ENCODE data around the gene RBFOX2. TPM values are rescaled to one million over a fixed set of nuclear protein-coding genes. Genes with fewer than 3 reads are reported as not detected.

The RBFOX2 gene
- total and polyA plus RNA-seq, 3 donors from 2014 or later: 53.4 to 85.2 (median 63.9) TPM

- Histone ChIP-seq H3K27ac (no peak overlapping the region), H3K36me3 (ENCODE audit: low read depth, missing control alignments) (no peaks in the 10 kb centered on the region), H3K4me1 (peaks cover 9% of the 10 kb centered on the region), H3K9me3 (no peaks in the 10 kb centered on the region), H3K4me3 (no peak overlapping the region), H3K27me3 (no peaks in the 10 kb centered on the region)
- WGBS, 2 donors: 93 to 98% methylated on average over 2 of the region's 2 CpGs
- intact Hi-C loops (cut with DNase I; ENCODE audit: low total_unique reads): no loop called here
- no peak for DNase-seq
- TF ChIP-seq POLR2A (IDR thresholded peaks at IDR 0.05) (no peak), CTCF (IDR thresholded peaks at IDR 0.05) (no peak)
Observed at GRCh38 chr22:35729309-35729698, 299.3 kb downstream of the RBFOX2 start.

DNA sequence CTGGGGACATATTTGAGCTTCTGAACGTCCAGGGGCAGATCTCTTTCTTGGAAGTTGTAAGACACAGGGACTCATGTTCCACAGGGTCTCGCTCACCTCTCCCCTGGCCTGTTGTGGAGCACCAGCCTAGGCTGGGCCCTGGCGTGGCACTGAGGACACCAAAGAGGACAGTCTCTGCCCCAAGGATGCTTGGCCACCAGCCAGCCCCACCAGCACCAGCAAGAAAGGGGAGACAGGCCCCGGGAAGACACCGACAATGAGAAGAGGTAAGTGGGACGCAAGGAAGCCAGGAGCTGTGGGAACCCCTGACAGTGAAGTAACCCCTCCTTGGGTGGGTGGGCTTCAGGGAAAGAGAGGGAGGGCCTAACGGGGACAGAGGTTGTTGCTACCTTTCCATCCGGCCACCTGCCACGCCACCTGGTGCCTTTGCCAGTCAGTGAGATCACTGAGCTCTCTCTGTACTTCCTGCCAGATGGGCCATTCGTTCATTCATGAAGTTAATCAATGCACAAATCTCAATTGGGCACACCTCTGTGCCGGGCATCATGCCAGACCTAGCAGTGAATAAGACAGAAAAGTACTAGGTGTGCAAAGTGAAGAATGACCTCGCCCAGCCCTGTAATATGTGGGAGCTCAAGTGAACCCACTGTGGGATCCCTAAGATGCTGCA, 299.9 kb downstream of the RBFOX2 start:
- Histone ChIP-seq H3K36me3 (ENCODE audit: low read depth, missing control alignments) (no peaks in the 10 kb centered on the region), H3K4me1 (peaks cover 5% of the 10 kb centered on the region), H3K27me3 (no peaks in the 10 kb centered on the region), H3K4me3 (peak overlapping the region in 1 of 2 donors; percentile 21), H3K9me3 (no peaks in the 10 kb centered on the region), H3K27ac (no peak overlapping the region)
- DNase-seq: no peak
- no peak for TF ChIP-seq CTCF (IDR thresholded peaks at IDR 0.05)
- 76 to 82% methylated on average over 11 to 12 of the region's 12 CpGs for WGBS, 2 donors
- intact Hi-C loops (cut with DNase I; ENCODE audit: low total_unique reads): no loop called here

DNA sequence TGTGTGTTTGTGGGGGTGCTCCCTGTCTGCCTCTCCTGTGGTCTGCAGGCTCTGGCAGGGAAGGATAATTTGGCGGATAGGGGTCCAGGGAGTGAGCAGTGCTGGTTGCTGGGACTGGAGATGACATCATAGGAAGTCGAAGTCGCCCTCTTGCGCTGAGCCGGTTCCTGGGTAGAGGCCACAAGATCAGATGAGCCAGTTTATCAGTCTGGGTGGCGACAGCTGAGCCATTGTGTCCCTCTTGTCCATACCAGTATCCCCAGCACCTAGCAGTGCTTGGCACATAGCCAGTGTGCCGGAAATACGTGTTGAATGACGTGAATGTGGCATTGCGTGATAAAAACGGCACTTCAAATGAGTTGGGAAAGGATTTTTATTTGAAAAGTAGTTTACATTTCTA, 301.2 kb downstream of the RBFOX2 start:
- 49 to 71% methylated on average over 11 of the region's 11 CpGs for WGBS, 2 donors
- Histone ChIP-seq H3K36me3 (ENCODE audit: low read depth, missing control alignments) (no peaks in the 10 kb centered on the region), H3K27me3 (no peaks in the 10 kb centered on the region), H3K27ac (no peak overlapping the region), H3K9me3 (no peaks in the 10 kb centered on the region), H3K4me1 (no peaks in the 10 kb centered on the region), H3K4me3 (peak overlapping the region; percentile 21 to 25)
- intact Hi-C loops (cut with DNase I; ENCODE audit: low total_unique reads): no loop called here
- TF ChIP-seq POLR2A (IDR thresholded peaks at IDR 0.05) (no peak), CTCF (IDR thresholded peaks at IDR 0.05) (no peak)
- DNase-seq: peak; percentile 24

GRCh38 chr22:35726933-35727332, 301.7 kb downstream of the RBFOX2 start:
- H3K4me3 ChIP-seq: no peak overlapping the region
- intact Hi-C loops (cut with DNase I; ENCODE audit: low total_unique reads): no loop called here
- no peaks in the 10 kb centered on the region for H3K9me3 ChIP-seq
- WGBS, 2 donors: 63 to 80% methylated on average over 13 to 15 of the region's 15 CpGs
- H3K27me3 ChIP-seq: no peaks in the 10 kb centered on the region
- no peak overlapping the region for H3K27ac ChIP-seq
- TF ChIP-seq CTCF (IDR thresholded peaks at IDR 0.05) (no peak), POLR2A (IDR thresholded peaks at IDR 0.05) (no peak)
- no peaks in the 10 kb centered on the region for H3K4me1 ChIP-seq
- H3K36me3 ChIP-seq (ENCODE audit: low read depth, missing control alignments): no peaks in the 10 kb centered on the region
- DNase-seq: no peak

GRCh38 chr22:35726398-35726797, 302.2 kb downstream of the RBFOX2 start:
- Histone ChIP-seq H3K4me3 (no peak overlapping the region), H3K9me3 (no peaks in the 10 kb centered on the region), H3K36me3 (ENCODE audit: low read depth, missing control alignments) (no peaks in the 10 kb centered on the region), H3K27me3 (no peaks in the 10 kb centered on the region), H3K4me1 (no peaks in the 10 kb centered on the region), H3K27ac (no peak overlapping the region)
- TF ChIP-seq POLR2A (IDR thresholded peaks at IDR 0.05) (no peak), CTCF (IDR thresholded peaks at IDR 0.05) (no peak)
- 90 to 94% methylated on average over 6 of the region's 6 CpGs for WGBS, 2 donors
- intact Hi-C loops (cut with DNase I; ENCODE audit: low total_unique reads): no loop called here
- DNase-seq: no peak
